Sigmoid colon (tissue), 3 donors: Measurements from ENCODE around the gene ZNF350.

Experiments
- POLR2A ChIP-seq, 2 donors: fragments of 450-650 bp; IDR thresholded peaks; one replicate each; pipeline ENCODE4 v1.6.1; 2016; ENCODE audit warnings: antibody characterized with exemption in 2 of 2, mild to moderate bottlenecking in 2 of 2, moderate library complexity in 2 of 2
- TF ChIP-seq, protein P1 (sequence below), 4 experiments: fragments of 450-650 bp in 3 of 4; fragments of 200-600 bp in 1 of 4; IDR thresholded peaks; one replicate each; pipeline ENCODE4 v1.5.1; 2016 to 2019; ENCODE audit warnings: antibody characterized with exemption in 4 of 4, mild to moderate bottlenecking in 3 of 4, moderate library complexity in 2 of 4

- TF ChIP-seq, protein P1, sequence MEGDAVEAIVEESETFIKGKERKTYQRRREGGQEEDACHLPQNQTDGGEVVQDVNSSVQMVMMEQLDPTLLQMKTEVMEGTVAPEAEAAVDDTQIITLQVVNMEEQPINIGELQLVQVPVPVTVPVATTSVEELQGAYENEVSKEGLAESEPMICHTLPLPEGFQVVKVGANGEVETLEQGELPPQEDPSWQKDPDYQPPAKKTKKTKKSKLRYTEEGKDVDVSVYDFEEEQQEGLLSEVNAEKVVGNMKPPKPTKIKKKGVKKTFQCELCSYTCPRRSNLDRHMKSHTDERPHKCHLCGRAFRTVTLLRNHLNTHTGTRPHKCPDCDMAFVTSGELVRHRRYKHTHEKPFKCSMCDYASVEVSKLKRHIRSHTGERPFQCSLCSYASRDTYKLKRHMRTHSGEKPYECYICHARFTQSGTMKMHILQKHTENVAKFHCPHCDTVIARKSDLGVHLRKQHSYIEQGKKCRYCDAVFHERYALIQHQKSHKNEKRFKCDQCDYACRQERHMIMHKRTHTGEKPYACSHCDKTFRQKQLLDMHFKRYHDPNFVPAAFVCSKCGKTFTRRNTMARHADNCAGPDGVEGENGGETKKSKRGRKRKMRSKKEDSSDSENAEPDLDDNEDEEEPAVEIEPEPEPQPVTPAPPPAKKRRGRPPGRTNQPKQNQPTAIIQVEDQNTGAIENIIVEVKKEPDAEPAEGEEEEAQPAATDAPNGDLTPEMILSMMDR (IDR thresholded peaks at IDR 0.05), result no peak
- no peak for TF ChIP-seq POLR2A (IDR thresholded peaks at IDR 0.05)
Observed at GRCh38 chr19:51971624-51972023, 15.0 kb downstream of the ZNF350 start.
